Measurements from ENCODE around the gene IP6K2. TPM values are rescaled to one million over a fixed set of nuclear protein-coding genes. Genes with fewer than 3 reads are reported as not detected.

The IP6K2 gene
- total RNA-seq, 3 donors from 2014 or later: 84.0 to 185 (median 126) TPM

DNA sequence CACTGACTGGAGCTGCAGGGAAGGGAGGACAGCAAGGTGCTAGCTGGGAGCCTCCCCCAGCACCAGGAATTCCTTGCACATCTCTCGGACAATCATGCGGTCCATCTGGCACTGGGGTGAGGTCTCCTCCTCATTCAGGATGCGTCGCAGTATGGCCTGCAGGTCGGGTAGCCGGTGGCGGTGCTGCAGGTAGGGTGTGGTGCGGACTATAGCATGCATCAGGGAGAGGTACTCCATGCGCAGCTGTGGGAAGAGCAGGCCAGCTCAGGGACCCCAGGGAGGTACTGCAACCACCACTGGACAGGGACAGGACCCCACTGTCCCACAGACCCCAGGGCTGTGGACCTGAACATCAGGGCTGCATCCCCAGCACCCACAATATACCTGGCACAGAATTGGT, 42.5 kb downstream of the IP6K2 start:
- no peak overlapping the region for H3K4me3 ChIP-seq
- intact Hi-C loops (cut with DNase I; ENCODE audit: low total_unique reads): no loop called here
- no peaks in the 10 kb centered on the region for H3K36me3 ChIP-seq

GRCh38 chr3:48672522-48672921, 44.5 kb downstream of the IP6K2 start:
- no peak for DNase-seq (ENCODE audit: low spot score in 2 of 2)
- no peaks in the 10 kb centered on the region for H3K36me3 ChIP-seq
- intact Hi-C loops (cut with DNase I; ENCODE audit: low total_unique reads): no loop called here

More for the DNA sequence above, 42.5 kb downstream of the IP6K2 start:
- Histone ChIP-seq H3K9me3 (no peaks in the 10 kb centered on the region), H3K27ac (no peak overlapping the region), H3K4me1 (no peaks in the 10 kb centered on the region), H3K27me3 (no peaks in the 10 kb centered on the region)
- TF ChIP-seq, protein P1, sequence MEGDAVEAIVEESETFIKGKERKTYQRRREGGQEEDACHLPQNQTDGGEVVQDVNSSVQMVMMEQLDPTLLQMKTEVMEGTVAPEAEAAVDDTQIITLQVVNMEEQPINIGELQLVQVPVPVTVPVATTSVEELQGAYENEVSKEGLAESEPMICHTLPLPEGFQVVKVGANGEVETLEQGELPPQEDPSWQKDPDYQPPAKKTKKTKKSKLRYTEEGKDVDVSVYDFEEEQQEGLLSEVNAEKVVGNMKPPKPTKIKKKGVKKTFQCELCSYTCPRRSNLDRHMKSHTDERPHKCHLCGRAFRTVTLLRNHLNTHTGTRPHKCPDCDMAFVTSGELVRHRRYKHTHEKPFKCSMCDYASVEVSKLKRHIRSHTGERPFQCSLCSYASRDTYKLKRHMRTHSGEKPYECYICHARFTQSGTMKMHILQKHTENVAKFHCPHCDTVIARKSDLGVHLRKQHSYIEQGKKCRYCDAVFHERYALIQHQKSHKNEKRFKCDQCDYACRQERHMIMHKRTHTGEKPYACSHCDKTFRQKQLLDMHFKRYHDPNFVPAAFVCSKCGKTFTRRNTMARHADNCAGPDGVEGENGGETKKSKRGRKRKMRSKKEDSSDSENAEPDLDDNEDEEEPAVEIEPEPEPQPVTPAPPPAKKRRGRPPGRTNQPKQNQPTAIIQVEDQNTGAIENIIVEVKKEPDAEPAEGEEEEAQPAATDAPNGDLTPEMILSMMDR (IDR thresholded peaks at IDR 0.05): no peak
- no peak for TF ChIP-seq POLR2A (IDR thresholded peaks at IDR 0.05)
- TF ChIP-seq POLR2AphosphoS5 (IDR thresholded peaks at IDR 0.05): no peak
- DNase-seq (ENCODE audit: low spot score in 2 of 2): no peak

GRCh38 chr3:48664929-48665328, 52.1 kb downstream of the IP6K2 start:
- H3K27ac ChIP-seq: no peak overlapping the region
- DNase-seq (ENCODE audit: low spot score in 2 of 2): no peak
- no peak for TF ChIP-seq POLR2A (IDR thresholded peaks at IDR 0.05)
- TF ChIP-seq, protein P1 (IDR thresholded peaks at IDR 0.05): no peak
- no peak for TF ChIP-seq POLR2AphosphoS5 (IDR thresholded peaks at IDR 0.05)
- H3K4me3 ChIP-seq: no peak overlapping the region
- peaks cover 8 to 19% of the 10 kb centered on the region in 2 donors for H3K27me3 ChIP-seq
- intact Hi-C loops (cut with DNase I; ENCODE audit: low total_unique reads): no loop called here
- H3K4me1 ChIP-seq: peaks cover 0 to 7% of the 10 kb centered on the region in 2 donors
- H3K36me3 ChIP-seq: no peaks in the 10 kb centered on the region
- H3K9me3 ChIP-seq: no peaks in the 10 kb centered on the region

More at GRCh38 chr3:48672522-48672921, 44.5 kb downstream of the IP6K2 start:
- Histone ChIP-seq H3K9me3 (no peaks in the 10 kb centered on the region), H3K4me3 (no peak overlapping the region), H3K4me1 (no peaks in the 10 kb centered on the region), H3K27me3 (no peaks in the 10 kb centered on the region), H3K27ac (no peak overlapping the region)
- TF ChIP-seq POLR2A (IDR thresholded peaks at IDR 0.05): no peak
- TF ChIP-seq, protein P1 (IDR thresholded peaks at IDR 0.05): no peak
- TF ChIP-seq POLR2AphosphoS5 (IDR thresholded peaks at IDR 0.05): no peak

- DNase-seq (ENCODE audit: low spot score in 2 of 2): no peak
- no peaks in the 10 kb centered on the region for H3K9me3 ChIP-seq
- peaks cover 8 to 19% of the 10 kb centered on the region in 2 donors for H3K27me3 ChIP-seq
- peak overlapping the region; percentile 86 to 89 for H3K27ac ChIP-seq
- TF ChIP-seq, protein P1 (IDR thresholded peaks at IDR 0.05): no peak
- TF ChIP-seq POLR2AphosphoS5 (IDR thresholded peaks at IDR 0.05): no peak
- no peak for TF ChIP-seq POLR2A (IDR thresholded peaks at IDR 0.05)
- H3K36me3 ChIP-seq: no peaks in the 10 kb centered on the region
- intact Hi-C loops (cut with DNase I; ENCODE audit: low total_unique reads): no loop called here
- H3K4me1 ChIP-seq: peaks cover 0 to 7% of the 10 kb centered on the region in 2 donors
- peak overlapping the region in 2 of 3 donors; percentile 59 to 85 for H3K4me3 ChIP-seq
Observed at GRCh38 chr3:48664313-48664644, 52.7 kb downstream of the IP6K2 start.

DNA sequence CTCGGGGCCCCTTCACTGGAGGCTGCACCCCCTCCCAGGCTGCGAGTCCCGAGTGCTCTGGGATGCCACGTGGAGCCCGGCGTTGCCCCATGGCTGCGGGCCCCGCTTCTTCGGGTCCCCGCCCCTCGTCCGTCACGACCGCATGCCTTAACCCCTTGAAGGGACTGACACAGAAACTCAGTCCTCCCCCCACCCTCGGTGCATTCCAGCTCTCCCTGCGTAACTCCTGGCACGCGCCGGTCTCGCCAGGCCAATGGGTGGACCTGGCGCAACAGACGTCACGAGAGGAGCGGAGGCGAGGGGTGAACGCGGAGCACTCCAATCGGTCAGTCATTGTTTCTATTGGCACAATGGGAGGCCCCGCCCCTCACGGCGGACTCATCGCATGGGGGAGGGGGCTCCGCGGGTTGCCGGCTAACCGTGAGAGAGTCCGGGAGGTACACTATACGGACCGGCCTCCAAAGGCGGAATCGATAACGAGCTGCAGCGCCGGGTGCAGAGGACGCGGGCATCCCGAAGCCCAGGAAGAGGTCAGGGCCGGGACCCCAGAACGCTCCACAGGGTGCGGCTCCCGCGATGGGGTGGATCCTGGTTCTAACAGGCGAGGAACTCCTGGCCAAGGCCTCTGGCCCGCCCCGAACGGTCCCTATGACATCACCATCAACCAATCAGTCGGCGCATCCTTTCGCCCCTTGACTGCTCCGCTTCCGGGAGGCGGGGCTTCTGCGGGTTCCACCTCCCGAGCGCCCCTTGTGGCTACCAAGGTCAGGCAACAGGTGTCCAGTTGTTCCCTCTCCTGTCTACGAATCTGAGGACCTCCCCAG, 53.3 kb downstream of the IP6K2 start:
- intact Hi-C loops (cut with DNase I; ENCODE audit: low total_unique reads): no loop called here
- Histone ChIP-seq H3K27ac (peak overlapping the region; percentile 86 to 89), H3K9me3 (no peaks in the 10 kb centered on the region), H3K36me3 (no peaks in the 10 kb centered on the region), H3K27me3 (peaks cover 8 to 19% of the 10 kb centered on the region in 2 donors), H3K4me1 (peaks cover 0 to 7% of the 10 kb centered on the region in 2 donors), H3K4me3 (peak overlapping the region; percentile 45 to 85 (median 59))
- DNase-seq (ENCODE audit: low spot score in 2 of 2): peak; percentile 93 to 94
- TF ChIP-seq, protein P1 (IDR thresholded peaks at IDR 0.05): peak in 2 of 3 donors; percentile 60 to 73
- TF ChIP-seq POLR2A (IDR thresholded peaks at IDR 0.05) (no peak), POLR2AphosphoS5 (IDR thresholded peaks at IDR 0.05) (peak; percentile 65 to 83 (median 74))
